ENCODE data around the gene KIAA0319L. TPM values are rescaled to one million over a fixed set of nuclear protein-coding genes. Genes with fewer than 3 reads are reported as not detected.

Gene KIAA0319L
- total and polyA plus RNA-seq, 11 donors = 21.0 to 108 (median 76.6) TPM

- Histone ChIP-seq H3K4me3 (no peak overlapping the region), H3K4me1 (no peaks in the 10 kb centered on the region), H3K36me3 (peaks cover 0 to 99% (median 81%) of the 10 kb centered on the region in 9 donors), H3K27ac (no peak overlapping the region), H3K27me3 (no peaks in the 10 kb centered on the region), H3K9me3 (peaks cover 0 to 4% (median 0%) of the 10 kb centered on the region in 12 donors)
- ATAC-seq (no peak), DNase-seq (no peak)
- WGBS, 4 donors = 95 to 99% (median 97%) methylated on average over 3 of the region's 3 CpGs
- intact Hi-C loops (cut with DNase I) = loop anchor here in 1 of 10 donors (10.0 kb wide), 1 partner anchor 224 kb away; no protein-coding TSS in a partner anchor
- no peak for TF ChIP-seq POLR2A (IDR thresholded peaks at IDR 0.05)
- no peak for TF ChIP-seq CTCF (IDR thresholded peaks at IDR 0.05)
Observed at GRCh38 chr1:35398739-35399138, 158.5 kb downstream of the KIAA0319L start.

GRCh38 chr1:35394386-35394785, 162.8 kb downstream of the KIAA0319L start:
- 89 to 97% (median 92%) methylated on average over 2 of the region's 2 CpGs for WGBS, 4 donors
- H3K36me3 ChIP-seq = peaks cover 0 to 100% (median 92%) of the 10 kb centered on the region in 9 donors
- DNase-seq (no peak), ATAC-seq (no peak)
- no peaks in the 10 kb centered on the region for H3K9me3 ChIP-seq
- no peak overlapping the region for H3K27ac ChIP-seq
- H3K4me3 ChIP-seq = no peak overlapping the region
- H3K27me3 ChIP-seq = no peaks in the 10 kb centered on the region
- H3K4me1 ChIP-seq = no peaks in the 10 kb centered on the region
- TF ChIP-seq CTCF (IDR thresholded peaks at IDR 0.05) = no peak
- no peak for TF ChIP-seq POLR2A (IDR thresholded peaks at IDR 0.05)
- intact Hi-C loops (cut with DNase I) = loop anchor here in 1 of 10 donors (10.0 kb wide), 1 partner anchor 220 kb away; no protein-coding TSS in a partner anchor

- DNase-seq (no peak), ATAC-seq (no peak)
- Histone ChIP-seq H3K27ac (no peak overlapping the region), H3K36me3 (peaks cover 0 to 99% (median 91%) of the 10 kb centered on the region in 9 donors), H3K27me3 (no peaks in the 10 kb centered on the region), H3K4me3 (no peak overlapping the region), H3K9me3 (no peaks in the 10 kb centered on the region), H3K4me1 (no peaks in the 10 kb centered on the region)
- intact Hi-C loops (cut with DNase I) = loop anchor here in 1 of 10 donors (10.0 kb wide), 1 partner anchor 216 kb away; no protein-coding TSS in a partner anchor
- TF ChIP-seq POLR2A (IDR thresholded peaks at IDR 0.05) = no peak
- no peak for TF ChIP-seq CTCF (IDR thresholded peaks at IDR 0.05)
- WGBS, 4 donors = 88 to 92% (median 89%) methylated on average over 10 of the region's 10 CpGs
Observed at GRCh38 chr1:35390600-35391494, 166.4 kb downstream of the KIAA0319L start.

- no peak for ATAC-seq
- no peak overlapping the region for H3K27ac ChIP-seq
- peaks cover 0 to 90% (median 64%) of the 10 kb centered on the region in 9 donors for H3K36me3 ChIP-seq
- TF ChIP-seq CTCF (IDR thresholded peaks at IDR 0.05) = no peak
- TF ChIP-seq POLR2A (IDR thresholded peaks at IDR 0.05) = no peak
- intact Hi-C loops (cut with DNase I) = loop anchor here in 1 of 10 donors (10.0 kb wide), 1 partner anchor 192 kb away; the partner anchor contains the start of gene SFPQ
- no peak for DNase-seq
- H3K9me3 ChIP-seq = no peaks in the 10 kb centered on the region
- 85 to 92% (median 88%) methylated on average over 6 of the region's 6 CpGs for WGBS, 4 donors
- H3K4me1 ChIP-seq = no peaks in the 10 kb centered on the region
- no peak overlapping the region for H3K4me3 ChIP-seq
- no peaks in the 10 kb centered on the region for H3K27me3 ChIP-seq
Observed at GRCh38 chr1:35386959-35387358, 170.2 kb downstream of the KIAA0319L start.
